ENCODE measurements around the gene CR1L.
"Not testable (repeated sequence)": the region's sequence is repeated elsewhere in the genome, so short reads cannot be mapped to it uniquely, and the experiment has no call there.

The CR1L gene

DNA sequence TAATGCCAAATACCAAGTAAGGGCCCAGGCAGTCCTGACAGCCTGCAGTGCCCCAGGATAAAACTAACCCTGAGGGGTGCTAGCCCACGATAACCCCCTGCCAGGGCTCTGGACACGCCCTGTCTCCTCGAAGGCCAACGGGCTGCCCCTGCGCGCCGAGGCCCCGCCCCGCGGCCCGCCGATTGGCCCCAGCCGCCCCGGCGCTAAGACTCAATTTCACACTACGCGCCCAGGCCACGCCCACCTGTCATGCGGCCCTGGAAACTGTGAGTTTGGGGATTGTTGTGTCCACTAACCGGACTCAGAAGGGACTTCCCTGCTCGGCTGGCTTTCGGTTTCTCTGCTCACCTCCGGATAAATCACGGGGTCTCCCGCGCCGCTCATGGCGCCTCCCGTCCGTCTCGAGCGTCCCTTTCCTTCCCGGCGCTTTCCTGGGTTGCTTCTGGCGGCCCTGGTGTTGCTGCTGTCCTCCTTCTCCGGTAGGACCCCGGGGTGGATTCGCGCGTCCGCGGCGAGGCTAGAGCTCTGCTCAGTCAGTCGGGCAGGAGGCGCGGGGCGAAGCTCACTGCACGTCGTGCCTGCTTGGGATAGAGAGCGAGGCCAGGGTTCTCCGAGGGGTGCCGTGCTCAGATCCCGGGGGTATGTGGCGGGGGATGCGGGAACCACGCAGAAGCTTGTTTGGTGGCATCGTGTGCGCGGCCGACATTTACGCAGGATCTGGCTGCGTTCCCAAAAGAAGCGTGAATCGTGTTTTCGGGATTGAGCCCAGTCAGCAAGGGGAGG lies at the start of gene CR1L:
Gene CR1L (plus strand): TSS at position 282 of the 783 bp plus-strand sequence. CDS start 101 bp downstream, at position 383.
- DNase-seq (ENCODE audit: low spot score): peak; percentile 97

DNA sequence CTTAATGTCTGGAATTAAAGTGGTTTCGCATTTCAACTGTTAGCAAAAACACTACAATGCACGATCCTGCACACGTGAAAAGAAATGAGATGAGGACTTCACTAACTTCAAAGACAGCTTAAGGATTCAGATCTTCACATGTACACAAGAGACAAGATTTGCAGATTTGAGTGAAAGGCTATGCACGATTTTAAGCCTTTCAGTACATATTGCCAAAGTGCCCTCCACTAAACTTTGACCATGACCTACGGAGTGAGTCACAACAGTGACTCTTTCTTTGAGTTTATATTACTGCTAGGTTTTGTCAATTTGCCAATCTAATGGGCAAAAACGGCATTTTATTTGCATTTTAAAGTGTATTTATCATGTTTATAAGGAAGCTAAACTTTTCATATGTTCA lies 41.2 kb upstream of the CR1L start:
- no peak for DNase-seq (ENCODE audit: low spot score)

DNA sequence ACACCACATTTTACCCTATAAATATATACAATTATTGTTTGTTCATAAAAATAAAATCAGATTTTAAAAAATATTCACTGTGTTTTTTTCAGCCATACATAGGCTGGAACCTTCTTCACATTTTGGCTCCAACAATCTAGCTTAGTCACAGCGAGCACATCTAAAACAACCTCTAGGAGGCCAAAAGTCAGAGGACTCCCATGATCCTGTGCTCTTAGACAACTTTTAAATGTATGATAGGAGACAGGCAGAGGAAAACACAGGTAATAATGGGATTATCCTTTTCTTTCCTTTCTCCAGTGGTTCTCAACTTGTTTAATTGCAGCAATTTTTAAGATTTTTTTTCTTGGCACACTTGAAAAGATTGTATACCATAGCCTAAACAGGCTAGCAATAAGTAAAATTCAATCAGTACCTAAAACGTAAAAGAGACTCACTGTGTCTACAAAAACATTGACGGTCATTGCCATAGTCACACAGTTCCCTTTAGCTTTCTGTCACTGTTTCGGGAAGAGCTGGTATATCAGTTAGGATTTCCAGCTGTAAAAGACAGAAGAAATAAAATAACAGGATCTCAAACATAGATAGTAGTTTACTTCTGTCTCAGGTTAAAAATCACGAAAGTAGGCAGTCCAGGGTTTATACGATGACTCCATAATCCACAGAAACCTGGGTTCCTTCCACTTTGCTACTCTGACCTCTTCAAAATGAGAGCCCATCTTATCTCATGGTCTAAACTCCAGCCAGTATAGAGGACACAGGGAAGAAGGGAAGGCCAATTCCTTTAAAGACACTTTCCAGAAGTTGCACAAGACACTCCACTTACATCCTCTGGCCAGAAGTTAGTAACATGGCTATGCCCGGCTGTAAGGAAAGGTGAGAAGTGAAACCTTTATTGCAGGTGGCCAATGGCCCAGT lies 39.2 kb upstream of the CR1L start:
- DNase-seq (ENCODE audit: low spot score): peak; percentile 18

DNA sequence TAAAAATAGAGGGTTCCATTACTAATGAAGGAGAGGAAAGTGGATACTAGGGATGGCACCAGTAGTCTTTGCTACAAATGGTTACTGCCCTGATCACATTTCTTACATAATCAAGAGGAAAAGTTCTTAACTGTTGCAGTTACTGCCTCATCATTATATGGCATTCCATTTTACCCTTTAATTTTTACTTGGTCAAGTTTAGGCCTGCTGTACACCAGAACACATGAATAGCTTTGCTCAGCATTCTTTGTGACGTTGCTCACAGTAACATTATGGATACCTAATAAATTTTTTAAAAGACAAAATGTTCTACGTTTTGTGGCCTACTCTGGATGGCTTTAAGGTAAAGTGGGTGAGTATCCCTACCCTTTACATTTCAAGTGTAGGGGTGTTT lies 38.6 kb upstream of the CR1L start:
- DNase-seq (ENCODE audit: low spot score): no peak

DNA sequence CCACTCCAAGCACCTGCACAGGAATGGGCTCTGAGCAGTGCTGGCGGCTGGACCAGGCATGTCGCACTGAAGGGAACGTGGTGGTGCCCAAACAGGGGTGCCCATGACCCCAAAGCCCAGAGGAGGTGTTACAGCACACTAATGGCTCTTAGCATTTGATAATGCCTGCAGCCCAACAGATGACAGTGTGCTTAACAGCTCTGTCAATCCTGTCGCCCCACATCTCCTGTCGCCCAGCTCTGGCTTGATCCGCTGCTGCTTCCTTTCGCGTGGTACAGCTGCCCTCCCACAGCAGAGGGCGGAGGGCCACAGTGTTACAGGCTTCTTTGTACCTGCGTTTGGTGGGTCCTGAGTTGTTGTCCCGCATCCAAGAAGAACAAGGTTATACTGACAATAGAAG lies 32.2 kb upstream of the CR1L start:
- no peak for DNase-seq (ENCODE audit: low spot score)

DNA sequence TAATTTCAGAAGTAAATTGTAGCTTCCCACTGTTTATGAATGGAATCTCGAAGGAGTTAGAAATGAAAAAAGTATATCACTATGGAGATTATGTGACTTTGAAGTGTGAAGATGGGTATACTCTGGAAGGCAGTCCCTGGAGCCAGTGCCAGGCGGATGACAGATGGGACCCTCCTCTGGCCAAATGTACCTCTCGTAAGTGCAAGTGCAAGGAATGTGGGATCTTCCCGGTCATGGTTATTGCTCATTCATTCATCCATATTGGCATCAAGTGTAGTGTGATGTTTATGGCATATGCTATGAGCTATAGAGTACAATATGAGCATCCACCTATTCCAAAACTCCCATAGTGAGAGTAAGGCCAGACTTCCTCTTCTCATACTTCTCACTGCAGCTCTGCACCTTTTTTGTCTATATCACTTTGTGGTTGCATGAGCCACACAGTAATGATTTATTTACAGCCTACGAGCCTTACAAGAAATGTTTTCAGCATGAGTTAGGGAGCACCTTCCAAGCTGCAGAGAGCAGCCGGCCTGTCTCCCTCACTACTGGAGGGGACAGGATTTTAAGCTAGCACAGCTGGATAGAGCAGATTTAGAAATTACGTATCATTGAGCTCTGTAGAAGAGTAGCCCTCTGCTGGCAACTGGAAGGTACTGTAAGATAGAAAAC lies 24.9 kb upstream of the CR1L start:
- peak; percentile 86 for DNase-seq (ENCODE audit: low spot score)

DNA sequence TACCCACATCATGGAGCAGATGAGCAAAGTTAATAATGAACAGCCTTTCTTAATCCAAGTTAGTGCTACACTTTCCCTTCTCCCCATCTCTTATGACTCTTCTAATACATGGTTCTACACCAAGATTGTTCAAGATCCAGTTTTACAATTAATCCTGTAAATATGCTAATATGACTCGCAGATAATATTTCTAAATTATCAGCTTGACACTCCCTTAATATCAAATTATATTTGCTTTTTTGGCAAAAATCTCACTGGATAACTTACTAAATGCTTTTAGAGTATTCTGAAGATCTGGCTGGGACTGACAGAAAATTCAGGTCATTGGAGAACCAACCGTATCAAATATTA lies 24.4 kb upstream of the CR1L start:
- no peak for DNase-seq (ENCODE audit: low spot score)

DNA sequence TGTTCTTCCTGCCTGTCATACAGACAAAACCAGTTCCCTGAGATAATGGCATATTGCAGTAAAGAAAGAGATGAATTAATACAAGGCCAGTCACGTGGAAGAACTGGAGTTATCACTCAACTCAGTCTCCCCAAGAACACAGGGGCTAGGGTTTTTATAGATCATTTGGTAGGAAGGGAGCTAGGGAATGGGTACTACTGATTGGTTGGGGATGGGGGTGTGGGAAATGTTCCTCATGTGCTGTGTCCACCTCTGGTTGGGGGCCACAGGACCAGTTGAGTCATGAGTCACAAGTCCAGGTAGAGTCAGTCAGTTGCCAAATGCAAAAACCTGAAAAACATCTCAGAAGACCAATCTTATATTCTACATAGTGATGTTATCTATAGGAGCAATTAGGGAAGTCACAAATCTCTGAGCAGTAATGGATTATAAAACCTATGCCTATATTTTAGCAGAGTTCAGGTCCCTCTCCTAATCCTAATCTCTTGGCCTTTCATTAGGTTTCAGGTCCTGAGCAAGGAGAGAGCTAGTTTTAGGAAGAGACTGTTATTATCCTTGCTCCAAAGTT lies 19.3 kb upstream of the CR1L start:
- DNase-seq (ENCODE audit: low spot score): peak; percentile 43

DNA sequence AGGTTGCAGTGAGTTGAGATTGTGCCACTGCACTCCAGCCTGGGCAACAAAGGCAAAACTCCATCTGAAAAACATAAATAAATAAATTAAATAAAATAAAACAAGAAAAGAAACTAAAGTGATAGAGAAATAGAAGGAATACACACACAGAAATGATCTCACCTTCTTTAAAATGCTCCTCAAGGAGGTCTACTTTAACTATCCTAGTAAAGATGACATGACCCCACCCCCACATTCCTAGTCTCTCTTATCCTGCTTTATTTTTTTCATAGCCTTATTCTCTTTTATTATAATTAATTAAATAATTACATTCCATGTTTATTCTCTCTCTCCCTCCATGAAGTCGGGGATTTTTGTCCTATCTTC lies 18.0 kb upstream of the CR1L start:
- no peak for DNase-seq (ENCODE audit: low spot score)

DNA sequence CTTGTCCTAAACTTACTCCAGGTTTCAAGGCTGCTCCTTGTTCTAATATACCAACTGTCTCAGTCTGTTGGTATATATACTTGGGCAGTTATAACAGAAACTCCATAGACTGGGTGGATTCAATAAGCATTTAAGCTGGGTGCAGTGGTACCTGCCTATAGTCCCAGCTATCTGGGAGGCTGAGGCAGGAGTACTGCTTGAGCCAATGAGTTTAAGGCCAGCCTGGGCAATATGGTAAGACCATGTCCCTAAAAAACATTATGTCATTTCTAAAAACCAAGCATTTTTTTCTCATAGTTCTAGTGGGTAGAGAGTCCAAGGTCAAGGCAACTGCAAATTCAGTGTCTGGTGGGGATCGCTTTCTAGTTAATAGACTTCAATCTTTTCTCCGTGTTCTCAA lies 17.4 kb upstream of the CR1L start:
- DNase-seq (ENCODE audit: low spot score): no peak

DNA sequence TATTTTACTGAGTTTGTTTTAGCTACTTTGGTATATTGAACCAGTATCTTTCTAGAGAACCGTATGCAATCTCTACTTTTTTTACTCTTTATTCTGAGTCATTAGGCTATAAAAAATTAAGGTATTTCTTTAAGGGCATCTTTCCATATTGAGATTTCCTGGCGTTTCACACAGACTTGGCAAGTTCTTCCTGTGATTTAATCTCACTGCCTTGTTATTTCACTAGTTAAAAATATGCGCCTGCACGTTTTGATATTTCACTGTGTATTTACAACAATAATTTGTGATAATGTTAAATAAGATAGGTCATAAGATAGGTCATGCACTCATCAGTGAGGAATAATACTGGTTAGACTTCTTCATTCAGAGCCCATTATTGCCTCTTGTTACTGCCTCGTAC lies 16.2 kb upstream of the CR1L start:
- no peak for DNase-seq (ENCODE audit: low spot score)

DNA sequence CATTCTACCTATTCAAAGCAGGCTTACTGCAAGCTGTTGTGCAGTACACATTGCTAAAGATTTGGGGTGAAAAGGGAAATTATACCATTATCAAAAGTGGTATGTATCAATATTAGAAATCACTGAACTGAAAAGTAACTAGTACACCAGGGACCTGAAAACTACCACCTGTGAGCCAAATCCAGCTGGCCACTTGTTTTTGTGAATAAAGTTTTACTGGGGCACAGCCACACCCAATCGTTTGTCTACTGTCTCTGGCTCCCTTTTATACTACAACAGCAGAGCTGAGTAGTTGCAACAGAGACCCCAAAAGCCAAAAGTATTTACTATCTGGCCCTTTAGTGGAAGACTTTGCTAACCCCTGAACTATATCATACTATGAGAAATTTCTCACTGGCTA lies 13.8 kb upstream of the CR1L start:
- DNase-seq (ENCODE audit: low spot score): no peak

DNA sequence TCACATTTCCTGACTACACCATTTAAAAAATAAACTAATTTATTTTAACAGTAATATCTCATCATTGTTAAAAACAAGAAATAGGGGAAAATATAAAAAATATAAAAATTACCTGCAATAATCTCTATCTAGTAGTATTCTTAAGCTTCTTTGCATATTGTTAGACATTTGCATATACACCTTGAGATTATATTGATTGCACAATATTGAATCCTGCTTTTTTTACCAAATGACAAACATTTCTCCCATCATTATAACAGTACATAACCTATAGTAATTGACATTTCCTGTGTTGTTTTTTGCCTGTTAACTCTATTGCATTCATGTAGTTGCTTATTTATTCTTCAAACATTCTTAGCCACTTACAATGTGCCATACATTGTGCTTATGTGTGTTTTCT lies 11.7 kb upstream of the CR1L start:
- no peak for DNase-seq (ENCODE audit: low spot score)

DNA sequence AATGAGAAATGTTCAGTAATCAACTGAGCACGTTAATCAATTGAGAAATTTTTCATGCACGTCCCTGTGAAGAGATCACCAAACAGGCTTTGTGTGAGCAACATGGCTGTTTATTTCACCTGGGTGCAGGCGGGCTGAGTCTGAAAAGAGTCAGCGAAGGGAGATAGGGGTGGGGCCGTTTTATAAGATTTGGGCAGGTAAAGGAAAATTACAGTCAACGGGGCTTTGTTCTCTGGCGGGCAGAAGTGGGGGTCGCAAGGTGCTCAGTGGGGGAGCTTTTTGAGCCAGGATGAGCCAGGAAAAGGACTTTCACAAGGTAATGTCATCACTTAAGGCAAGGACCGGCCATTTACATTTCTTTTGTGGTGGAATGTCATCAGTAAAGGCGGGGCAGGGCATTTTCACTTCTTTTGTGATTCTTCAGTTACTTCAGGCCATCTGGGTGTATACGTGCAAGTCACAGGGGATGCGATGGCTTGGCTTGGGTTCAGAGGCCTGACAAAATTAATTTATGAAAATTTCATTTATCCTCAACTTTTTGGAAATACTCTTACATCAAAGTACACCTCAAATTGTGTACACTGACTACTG lies 11.1 kb upstream of the CR1L start:
- not testable (repeated sequence) for DNase-seq (ENCODE audit: low spot score)

DNA sequence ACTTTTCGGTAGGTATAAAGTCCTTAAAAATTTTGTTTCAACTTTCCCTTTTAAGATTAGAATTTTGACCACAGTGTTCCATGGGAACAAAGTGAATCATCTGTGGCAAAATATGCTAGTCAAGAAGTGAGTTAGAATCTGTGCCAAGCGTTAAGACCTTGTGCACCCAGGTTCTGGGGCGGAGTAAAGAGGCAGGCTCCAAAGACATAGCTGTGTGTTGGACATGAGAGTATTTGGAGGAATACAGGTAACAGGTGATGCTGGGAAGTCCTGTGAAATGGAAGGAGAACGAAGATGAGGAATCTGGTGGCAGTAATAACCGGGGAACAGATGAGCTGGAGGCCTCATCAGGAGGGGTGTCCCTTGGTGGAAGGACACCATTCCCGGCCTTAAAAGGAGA lies 10.6 kb upstream of the CR1L start:
- not testable (repeated sequence) for DNase-seq (ENCODE audit: low spot score)

DNA sequence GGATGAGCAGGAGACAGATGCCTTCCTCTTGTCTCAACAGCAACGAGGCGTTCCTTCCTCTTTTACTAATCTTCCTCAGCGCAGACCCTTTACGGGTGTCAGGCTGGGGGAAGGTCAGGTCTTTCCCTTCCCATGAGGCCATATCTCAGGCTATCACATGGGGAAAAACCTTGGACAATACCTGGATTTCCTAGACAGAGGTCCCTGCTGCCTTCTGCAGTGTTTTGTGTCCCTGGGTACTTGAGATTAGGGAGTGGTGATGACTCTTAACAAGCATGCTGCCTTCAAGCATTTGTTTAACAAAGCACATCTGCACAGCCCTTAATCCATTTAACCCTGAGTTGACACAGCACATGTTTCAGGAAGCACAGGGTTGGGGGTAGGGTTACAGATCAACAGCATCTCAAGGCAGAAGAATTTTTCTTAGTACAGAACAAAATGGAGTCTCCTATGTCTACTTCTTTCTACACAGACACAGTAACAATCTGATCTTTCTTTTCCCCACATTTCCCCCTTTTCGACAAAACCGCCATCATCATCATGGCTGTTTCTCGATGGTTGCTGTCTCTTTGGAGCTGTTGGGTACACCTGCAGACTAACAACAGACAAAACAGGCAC lies 9.3 kb upstream of the CR1L start:
- not testable (repeated sequence) for DNase-seq (ENCODE audit: low spot score)

DNA sequence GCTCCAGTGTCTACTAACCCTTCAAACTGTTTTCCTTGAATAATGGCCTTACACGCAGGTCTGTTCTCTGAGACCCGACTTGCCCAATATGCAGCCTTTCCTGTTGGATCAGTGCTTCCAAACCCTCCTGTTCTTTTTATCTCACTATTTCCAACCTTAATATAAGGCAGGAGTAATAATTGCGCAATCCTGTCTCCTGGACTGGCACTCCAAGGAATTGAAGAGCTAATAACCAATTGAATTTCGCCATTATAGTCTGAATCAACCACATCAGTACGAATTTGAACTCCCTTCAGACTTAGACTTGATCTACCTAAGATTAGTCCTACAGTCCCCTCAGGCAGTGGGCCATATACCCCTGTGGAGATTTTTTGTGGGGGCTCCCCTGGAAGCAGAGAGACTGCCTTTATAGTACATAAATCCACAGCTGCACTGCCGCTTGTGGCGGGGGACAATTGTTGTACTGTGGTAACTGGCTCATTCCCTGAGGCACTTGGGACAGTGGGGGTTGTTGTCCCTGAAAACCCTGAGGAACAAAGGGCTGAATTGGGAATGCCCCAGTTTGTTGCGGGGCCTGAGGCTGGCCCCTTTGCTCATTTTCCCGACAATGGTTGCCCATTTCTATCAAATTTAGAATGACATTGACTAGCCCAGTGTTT lies 6.3 kb upstream of the CR1L start:
- not testable (repeated sequence) for DNase-seq (ENCODE audit: low spot score)

DNA sequence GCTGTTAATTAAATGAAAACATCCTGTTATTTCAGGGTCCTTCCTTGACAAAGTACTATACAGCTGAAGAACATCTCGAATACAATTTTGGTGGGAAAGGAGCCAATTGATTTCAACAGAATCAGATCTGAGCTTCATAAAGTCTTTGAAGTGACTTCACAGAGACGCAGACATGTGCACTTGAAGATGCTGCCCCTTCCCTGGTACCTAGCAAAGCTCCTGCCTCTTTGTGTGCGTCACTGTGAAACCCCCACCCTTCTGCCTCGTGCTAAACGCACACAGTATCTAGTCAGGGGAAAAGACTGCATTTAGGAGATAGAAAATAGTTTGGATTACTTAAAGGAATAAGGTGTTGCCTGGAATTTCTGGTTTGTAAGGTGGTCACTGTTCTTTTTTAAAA lies 5.6 kb upstream of the CR1L start:
- DNase-seq (ENCODE audit: low spot score): not testable (repeated sequence)

DNA sequence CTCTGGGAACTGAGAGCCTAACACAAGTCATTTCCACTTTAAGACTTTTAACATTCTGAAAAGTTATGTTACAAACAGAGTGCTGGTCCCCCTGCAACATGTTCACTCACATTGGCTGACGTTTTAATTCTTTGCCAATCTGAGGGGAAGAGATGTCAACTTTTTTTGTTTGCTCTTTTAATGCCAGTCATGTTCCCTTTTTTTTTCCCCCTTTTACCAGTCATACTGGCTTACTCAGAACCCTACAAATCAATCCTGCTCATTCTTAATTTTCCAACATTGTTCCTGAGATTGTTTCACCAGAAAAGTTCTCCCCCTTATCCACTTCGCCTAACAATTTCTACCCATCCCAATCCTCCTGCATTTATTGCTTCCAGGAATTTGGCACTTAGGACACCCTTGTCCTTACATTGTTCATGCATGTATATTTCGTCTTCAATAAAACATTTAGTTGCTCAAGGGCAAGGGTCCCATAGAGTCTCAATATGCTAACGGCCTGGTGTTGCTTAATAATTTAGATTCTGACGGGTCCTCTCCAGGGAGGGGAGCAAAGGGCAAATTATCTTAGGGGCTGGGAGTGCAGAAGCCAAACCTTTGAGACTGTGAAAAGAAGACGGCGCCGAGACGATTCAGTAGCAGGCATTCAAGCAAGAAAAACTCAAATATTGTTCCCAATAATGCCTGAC lies 624 bp upstream of the CR1L start:
- DNase-seq (ENCODE audit: low spot score): peak; percentile 36

DNA sequence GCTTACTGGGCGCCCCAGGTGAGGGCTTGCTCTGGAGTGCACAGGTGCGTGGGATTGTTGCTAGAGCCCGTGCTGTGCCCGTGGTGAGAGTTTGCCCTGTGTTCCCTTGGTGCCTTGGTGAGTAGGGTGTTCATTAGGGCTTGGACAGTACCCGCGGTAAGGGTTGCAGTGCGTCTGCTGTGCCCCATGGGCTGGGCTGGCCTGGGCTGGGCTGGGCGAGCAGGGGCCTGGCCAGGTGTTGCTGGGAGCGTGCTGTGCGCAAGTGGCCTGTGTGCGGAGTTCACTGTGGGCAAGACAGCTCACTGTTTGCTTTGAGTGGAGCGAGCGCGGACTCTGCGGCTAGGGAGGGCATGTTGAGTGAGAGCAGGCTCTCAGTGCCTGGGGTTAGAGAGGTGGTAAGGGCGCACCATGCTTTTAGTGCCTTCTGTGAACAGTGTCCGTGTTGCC lies 725 bp downstream of the CR1L start:
- DNase-seq (ENCODE audit: low spot score): peak; percentile 47
